Stimulated activated CD4-positive, alpha-beta T cell treated with anti-CD3 and anti-CD28 coated beads, Interleukin-12 subunit alpha, Interleukin-12 subunit beta, amount 100 ng/mL, for 4 hours (primary cell): ENCODE results near the gene MEF2C.

Experiments
- DNase-seq: peaks from one replicate; pipeline ENCODE4 v3.0.0-alpha.2; 2020

Gene MEF2C

GRCh38 chr5:88887342-88887741 is 4.4 kb upstream of the MEF2C start:
- no peak for DNase-seq

- no peak for DNase-seq
Measured at GRCh38 chr5:88886746-88887341, 3.9 kb upstream of the MEF2C start.

GRCh38 chr5:88886252-88886651 is 3.3 kb upstream of the MEF2C start:
- DNase-seq = no peak

GRCh38 chr5:88885002-88885401 is 2.0 kb upstream of the MEF2C start:
- no peak for DNase-seq

GRCh38 chr5:88884608-88884877 is 1.6 kb upstream of the MEF2C start:
- DNase-seq = no peak

- DNase-seq = no peak
Measured at GRCh38 chr5:88883836-88884607, 1.0 kb upstream of the MEF2C start.

- no peak for DNase-seq
Measured at GRCh38 chr5:88882276-88883038, 527 bp downstream of the MEF2C start.

- DNase-seq = no peak
Measured at GRCh38 chr5:88881571-88881971, 1.4 kb downstream of the MEF2C start.

GRCh38 chr5:88880201-88880600 is 2.8 kb downstream of the MEF2C start:
- DNase-seq = no peak

- no peak for DNase-seq
Measured at GRCh38 chr5:88879724-88880123, 3.3 kb downstream of the MEF2C start.

- DNase-seq = no peak
Measured at GRCh38 chr5:88878976-88879375, 4.0 kb downstream of the MEF2C start.

GRCh38 chr5:88877826-88878225 is 5.2 kb downstream of the MEF2C start:
- DNase-seq = no peak

- no peak for DNase-seq
Measured at GRCh38 chr5:88876714-88877113, 6.3 kb downstream of the MEF2C start.

- DNase-seq = no peak
Measured at GRCh38 chr5:88875341-88876234, 7.4 kb downstream of the MEF2C start.

- DNase-seq = no peak
Measured at GRCh38 chr5:88873447-88873846, 9.5 kb downstream of the MEF2C start.

- no peak for DNase-seq
Measured at GRCh38 chr5:88872971-88873370, 10.0 kb downstream of the MEF2C start.

GRCh38 chr5:88870285-88870684 is 12.7 kb downstream of the MEF2C start:
- no peak for DNase-seq

- no peak for DNase-seq
Measured at GRCh38 chr5:88868468-88869068, 14.4 kb downstream of the MEF2C start.

GRCh38 chr5:88867638-88868037 is 15.3 kb downstream of the MEF2C start:
- no peak for DNase-seq

- DNase-seq = no peak
Measured at GRCh38 chr5:88863523-88863922, 19.5 kb downstream of the MEF2C start.

GRCh38 chr5:88862547-88863175 is 20.3 kb downstream of the MEF2C start:
- no peak for DNase-seq

GRCh38 chr5:88861231-88861630 is 21.8 kb downstream of the MEF2C start:
- DNase-seq = no peak
